Fibroblast of lung (primary cell): ENCODE data around the gene CLCN3. TPM values are rescaled to one million over a fixed set of nuclear protein-coding genes. Genes with fewer than 3 reads are reported as not detected.

Source experiments
- DNase-seq, 2 donors: peaks; one replicate each; pipeline versions ENCODE4 v3.0.0 to v3.0.0-alpha.2; 2010; ENCODE audit warnings: low read depth in 2 of 2
- H2AFZ ChIP-seq: 2 replicates; pipeline ENCODE4 v1.5.1; 2012; ENCODE audit warnings: low read length, control low read depth, inconsistent platforms
- H3K27ac ChIP-seq: 2 replicates; pipeline ENCODE4 v1.5.1; 2011; ENCODE audit warnings: low read length, control low read depth; ENCODE audit not compliant: insufficient read depth
- H3K27me3 ChIP-seq: 2 replicates; pipeline ENCODE4 v1.5.1; 2011; ENCODE audit warnings: mild to moderate bottlenecking, low read length; ENCODE audit not compliant: control insufficient read depth, insufficient read depth
- H3K36me3 ChIP-seq: 2 replicates; pipeline ENCODE4 v1.5.1; 2011; ENCODE audit warnings: low read length; ENCODE audit not compliant: control insufficient read depth, insufficient read depth
- H3K4me1 ChIP-seq: 2 replicates; pipeline ENCODE4 v1.5.1; 2011; ENCODE audit warnings: low read length; ENCODE audit not compliant: control insufficient read depth, insufficient read depth; ENCODE audit errors: extremely low read depth
- H3K4me2 ChIP-seq: 2 replicates; pipeline ENCODE4 v1.5.1; 2011; ENCODE audit warnings: low read length, control low read depth; ENCODE audit not compliant: insufficient read depth; ENCODE audit errors: extremely low read depth
- H3K4me3 ChIP-seq, 4 experiments: fragments of 200-600 bp in 1 of 4; sonication (generic) in 1 of 4; replicated peaks in 1 of 4; 2 replicates each; pipeline ENCODE4 v1.5.1; 2011 to 2016; ENCODE audit warnings: low read length in 4 of 4, low read depth in 3 of 4, mild to moderate bottlenecking in 3 of 4, control low read depth in 2 of 4, inconsistent platforms in 1 of 4, mixed read lengths in 1 of 4; ENCODE audit not compliant: insufficient read depth in 1 of 4; ENCODE audit errors: control extremely low read depth in 1 of 4
- H3K79me2 ChIP-seq: 2 replicates; pipeline ENCODE4 v1.5.1; 2012; ENCODE audit warnings: mild to moderate bottlenecking, low read length, inconsistent platforms; ENCODE audit not compliant: control insufficient read depth, insufficient read depth
- H3K9ac ChIP-seq: 2 replicates; pipeline ENCODE4 v1.5.1; 2011; ENCODE audit warnings: mild to moderate bottlenecking, low read length, control low read depth; ENCODE audit not compliant: insufficient read depth
- H3K9me3 ChIP-seq: 2 replicates; pipeline ENCODE4 v1.5.1; 2012; ENCODE audit warnings: low read depth, low read length; ENCODE audit not compliant: control insufficient read depth, insufficient read depth
- H4K20me1 ChIP-seq: 2 replicates; pipeline ENCODE4 v1.5.1; 2011; ENCODE audit warnings: low read length; ENCODE audit not compliant: control insufficient read depth, insufficient read depth; ENCODE audit errors: extremely low read depth
- EZH2 ChIP-seq: IDR thresholded peaks from 2 replicates; pipeline ENCODE4 v1.5.1; 2012; ENCODE audit warnings: low read length, control low read depth, mild to moderate bottlenecking; ENCODE audit errors: missing control alignments
- polyA plus RNA-seq, 2 donors: library from polyadenylated mRNA; depleted of rRNA in 1 of 2; stranded (reverse) in 1 of 2; unstranded in 1 of 2; fragments of >200 nt; gene quantifications; 2 replicates each; pipeline ENCODE4 v1.2.1, GENCODE V29; 2011 to 2012; ENCODE audit warnings: missing spikeins in 1 of 2
- total RNA-seq: library from RNA; depleted of rRNA; stranded (reverse); fragments of >200 nt; gene quantifications from 2 replicates; pipeline ENCODE4 v1.2.1, GENCODE V29; 2014
- TF ChIP-seq, protein P1 (sequence below), 2 donors: IDR thresholded peaks in 1 of 2; conservative IDR thresholded peaks in 1 of 2; 1 replicate in 1 of 2; 2 replicates in 1 of 2; pipeline ENCODE4 v1.5.1; 2011 to 2012; ENCODE audit warnings: low read length in 2 of 2, control low read depth in 1 of 2, inconsistent platforms in 1 of 2, low read depth in 1 of 2, mild to moderate bottlenecking in 1 of 2

CLCN3 gene
- total and polyA plus RNA-seq, 2 donors (not counting 1 experiment from before 2014, with no cell fraction given) = 51.7 to 92.2 TPM

DNA sequence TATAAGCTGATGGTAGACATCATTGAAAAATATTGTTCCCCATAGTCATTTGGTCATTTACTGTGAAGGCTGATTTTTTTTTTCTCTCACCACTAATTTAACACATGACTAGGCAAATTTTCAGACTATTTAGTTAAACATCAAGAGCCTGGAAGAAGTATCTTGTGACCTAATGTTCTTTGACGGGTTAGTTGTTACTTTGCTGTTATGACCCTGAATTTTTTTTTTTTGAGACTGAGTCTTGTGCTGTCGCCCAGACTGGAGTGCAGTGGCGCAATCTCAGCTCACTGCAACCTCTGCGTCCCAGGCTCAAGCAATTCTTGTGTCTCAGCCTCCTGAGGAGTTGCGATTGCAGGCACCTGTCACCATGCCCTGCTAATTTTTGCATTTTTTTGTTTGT lies 70.4 kb downstream of the CLCN3 start:
- Histone ChIP-seq H3K4me1 (no peaks in the 10 kb centered on the region), H3K4me2 (no peak overlapping the region), H2AFZ (no peak overlapping the region), H3K9me3 (no peaks in the 10 kb centered on the region), H3K27me3 (no peaks in the 10 kb centered on the region), H3K79me2 (no peaks in the 10 kb centered on the region), H4K20me1 (no peaks in the 10 kb centered on the region), H3K27ac (no peak overlapping the region), H3K9ac (no peak overlapping the region), H3K4me3 (no peak overlapping the region), H3K36me3 (no peaks in the 10 kb centered on the region)
- TF ChIP-seq, protein P1, sequence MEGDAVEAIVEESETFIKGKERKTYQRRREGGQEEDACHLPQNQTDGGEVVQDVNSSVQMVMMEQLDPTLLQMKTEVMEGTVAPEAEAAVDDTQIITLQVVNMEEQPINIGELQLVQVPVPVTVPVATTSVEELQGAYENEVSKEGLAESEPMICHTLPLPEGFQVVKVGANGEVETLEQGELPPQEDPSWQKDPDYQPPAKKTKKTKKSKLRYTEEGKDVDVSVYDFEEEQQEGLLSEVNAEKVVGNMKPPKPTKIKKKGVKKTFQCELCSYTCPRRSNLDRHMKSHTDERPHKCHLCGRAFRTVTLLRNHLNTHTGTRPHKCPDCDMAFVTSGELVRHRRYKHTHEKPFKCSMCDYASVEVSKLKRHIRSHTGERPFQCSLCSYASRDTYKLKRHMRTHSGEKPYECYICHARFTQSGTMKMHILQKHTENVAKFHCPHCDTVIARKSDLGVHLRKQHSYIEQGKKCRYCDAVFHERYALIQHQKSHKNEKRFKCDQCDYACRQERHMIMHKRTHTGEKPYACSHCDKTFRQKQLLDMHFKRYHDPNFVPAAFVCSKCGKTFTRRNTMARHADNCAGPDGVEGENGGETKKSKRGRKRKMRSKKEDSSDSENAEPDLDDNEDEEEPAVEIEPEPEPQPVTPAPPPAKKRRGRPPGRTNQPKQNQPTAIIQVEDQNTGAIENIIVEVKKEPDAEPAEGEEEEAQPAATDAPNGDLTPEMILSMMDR (conservative IDR thresholded peaks at IDR 0.05 in 1 of 2, IDR thresholded peaks at IDR 0.05 in 1 of 2; ENCODE audit: low read depth in 1 of 2, low read length in 2 of 2) = no peak
- no peak for TF ChIP-seq EZH2
- DNase-seq = no peak

- no peaks in the 10 kb centered on the region for H3K27me3 ChIP-seq
- H3K79me2 ChIP-seq = no peaks in the 10 kb centered on the region
- no peaks in the 10 kb centered on the region for H3K9me3 ChIP-seq
- H3K36me3 ChIP-seq = no peaks in the 10 kb centered on the region
- DNase-seq = no peak
- H4K20me1 ChIP-seq = no peaks in the 10 kb centered on the region
- no peak overlapping the region for H3K27ac ChIP-seq
- no peak overlapping the region for H3K9ac ChIP-seq
- H3K4me3 ChIP-seq = no peak overlapping the region
- no peak for TF ChIP-seq EZH2
- TF ChIP-seq, protein P1 (conservative IDR thresholded peaks at IDR 0.05 in 1 of 2, IDR thresholded peaks at IDR 0.05 in 1 of 2; ENCODE audit: low read depth in 1 of 2, low read length in 2 of 2) = no peak
- H2AFZ ChIP-seq = no peak overlapping the region
- H3K4me2 ChIP-seq = no peak overlapping the region
- H3K4me1 ChIP-seq = no peaks in the 10 kb centered on the region
Observed at GRCh38 chr4:169698331-169698730, 78.0 kb downstream of the CLCN3 start.

DNA sequence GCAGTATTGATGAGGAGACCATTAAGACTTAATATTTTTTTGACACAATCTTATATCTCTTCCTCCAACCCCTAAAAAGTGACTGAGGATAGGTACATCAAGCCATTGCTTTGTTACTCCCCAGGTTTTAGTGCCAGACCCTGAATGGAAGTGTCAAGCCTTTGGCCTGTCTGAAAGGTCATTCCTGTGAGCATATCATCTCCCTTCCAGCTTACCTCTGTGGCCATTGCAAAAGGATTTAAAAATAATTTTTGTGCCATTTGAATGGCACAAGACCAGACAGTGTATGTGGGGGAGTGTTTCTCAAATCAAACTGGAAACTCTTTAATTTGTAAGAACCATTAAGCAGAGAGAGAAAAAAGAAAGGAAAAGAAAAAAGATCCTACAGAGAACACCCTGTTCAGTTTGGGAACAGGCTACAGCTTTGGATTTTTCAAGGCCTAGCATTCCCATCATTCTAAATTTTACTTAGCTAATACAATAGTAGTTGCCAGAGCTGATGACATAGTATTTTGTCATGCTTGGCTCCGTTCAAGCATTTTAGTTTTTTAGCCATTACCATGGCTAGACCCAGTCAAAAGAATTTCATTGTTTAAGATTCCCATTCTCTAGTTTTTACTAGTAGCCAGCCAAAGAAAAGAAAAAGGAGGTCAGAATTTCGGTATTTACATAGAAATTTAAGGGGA lies 87.7 kb downstream of the CLCN3 start:
- H3K79me2 ChIP-seq = no peaks in the 10 kb centered on the region
- no peak overlapping the region for H3K4me3 ChIP-seq
- H3K4me2 ChIP-seq = no peak overlapping the region
- peak overlapping the region; percentile 11 for H3K27ac ChIP-seq
- H3K9ac ChIP-seq = no peak overlapping the region
- H3K27me3 ChIP-seq = no peaks in the 10 kb centered on the region
- H2AFZ ChIP-seq = no peak overlapping the region
- no peaks in the 10 kb centered on the region for H3K4me1 ChIP-seq
- no peaks in the 10 kb centered on the region for H3K36me3 ChIP-seq
- TF ChIP-seq, protein P1 (conservative IDR thresholded peaks at IDR 0.05 in 1 of 2, IDR thresholded peaks at IDR 0.05 in 1 of 2; ENCODE audit: low read depth in 1 of 2, low read length in 2 of 2) = no peak
- no peak for TF ChIP-seq EZH2
- no peaks in the 10 kb centered on the region for H3K9me3 ChIP-seq
- peak; percentile 19 to 71 for DNase-seq
- H4K20me1 ChIP-seq = no peaks in the 10 kb centered on the region
